HG03280 (cell line): ENCODE data around the gene CHN1.

Experiments used
- ATAC-seq: cut with Tn5 transposase; IDR thresholded peaks from one replicate; pipeline ENCODE4 v1.9.1; 2021; ENCODE audit warnings: mild to moderate bottlenecking, moderate library complexity; ENCODE audit not compliant: unreplicated experiment

Gene CHN1

DNA sequence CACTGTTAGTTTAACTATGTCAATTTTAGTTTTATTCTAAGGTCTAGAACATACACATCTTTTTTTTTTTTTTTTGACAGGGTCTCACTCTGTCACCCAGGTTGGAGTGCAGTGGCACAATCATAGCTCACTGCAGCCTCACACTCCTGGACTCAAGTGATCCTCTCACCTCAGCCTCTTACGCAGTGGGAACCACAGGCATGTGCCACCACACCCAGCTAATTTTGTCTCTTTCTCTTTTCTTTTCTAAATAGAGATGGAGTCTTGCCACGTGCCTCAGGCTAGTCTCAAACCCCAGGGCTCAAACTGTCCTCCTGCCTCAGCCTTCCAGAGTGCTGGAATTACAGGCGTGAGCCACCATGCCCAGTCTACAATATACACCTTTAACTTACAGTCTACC, 171.4 kb downstream of the CHN1 start:
- ATAC-seq, result no peak

DNA sequence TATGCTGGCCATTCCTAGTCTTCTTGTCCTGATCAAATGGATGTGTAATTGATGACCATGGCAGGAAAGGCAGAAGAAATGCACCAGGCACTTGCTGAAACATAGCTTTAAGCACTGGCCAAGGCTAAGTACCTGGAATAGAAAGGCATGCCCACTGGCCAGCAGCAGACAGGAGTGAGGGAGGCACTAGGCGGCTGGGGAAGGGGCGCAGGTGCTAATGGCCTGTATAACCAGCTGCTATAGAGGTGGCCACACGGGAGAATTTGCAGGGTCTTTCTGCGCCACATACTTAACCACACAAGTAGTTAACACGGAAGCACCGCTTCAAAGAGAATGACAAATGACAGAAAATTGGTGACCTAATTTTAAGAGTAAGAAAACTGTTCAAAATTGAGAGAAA, 174.6 kb downstream of the CHN1 start:
- ATAC-seq, result no peak

DNA sequence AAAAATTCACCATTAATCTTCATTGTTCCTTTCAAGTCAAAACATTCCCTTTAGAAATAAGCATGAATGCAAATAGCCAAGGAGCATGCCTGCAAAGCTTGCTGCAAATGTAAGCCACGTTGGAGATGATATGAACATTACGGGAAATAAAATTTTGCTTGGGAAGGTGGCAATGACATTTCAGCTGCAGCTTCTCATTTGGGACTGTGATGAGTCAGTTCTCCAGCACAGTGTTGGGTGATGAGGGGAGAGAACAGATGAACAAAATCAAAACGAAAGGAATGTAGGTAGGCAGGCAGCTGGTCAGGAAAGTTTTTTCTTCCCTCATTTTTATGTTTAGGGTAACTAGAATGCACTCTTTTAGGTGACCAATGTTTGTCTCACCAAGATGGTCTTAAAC, 175.6 kb downstream of the CHN1 start:
- ATAC-seq, result no peak

DNA sequence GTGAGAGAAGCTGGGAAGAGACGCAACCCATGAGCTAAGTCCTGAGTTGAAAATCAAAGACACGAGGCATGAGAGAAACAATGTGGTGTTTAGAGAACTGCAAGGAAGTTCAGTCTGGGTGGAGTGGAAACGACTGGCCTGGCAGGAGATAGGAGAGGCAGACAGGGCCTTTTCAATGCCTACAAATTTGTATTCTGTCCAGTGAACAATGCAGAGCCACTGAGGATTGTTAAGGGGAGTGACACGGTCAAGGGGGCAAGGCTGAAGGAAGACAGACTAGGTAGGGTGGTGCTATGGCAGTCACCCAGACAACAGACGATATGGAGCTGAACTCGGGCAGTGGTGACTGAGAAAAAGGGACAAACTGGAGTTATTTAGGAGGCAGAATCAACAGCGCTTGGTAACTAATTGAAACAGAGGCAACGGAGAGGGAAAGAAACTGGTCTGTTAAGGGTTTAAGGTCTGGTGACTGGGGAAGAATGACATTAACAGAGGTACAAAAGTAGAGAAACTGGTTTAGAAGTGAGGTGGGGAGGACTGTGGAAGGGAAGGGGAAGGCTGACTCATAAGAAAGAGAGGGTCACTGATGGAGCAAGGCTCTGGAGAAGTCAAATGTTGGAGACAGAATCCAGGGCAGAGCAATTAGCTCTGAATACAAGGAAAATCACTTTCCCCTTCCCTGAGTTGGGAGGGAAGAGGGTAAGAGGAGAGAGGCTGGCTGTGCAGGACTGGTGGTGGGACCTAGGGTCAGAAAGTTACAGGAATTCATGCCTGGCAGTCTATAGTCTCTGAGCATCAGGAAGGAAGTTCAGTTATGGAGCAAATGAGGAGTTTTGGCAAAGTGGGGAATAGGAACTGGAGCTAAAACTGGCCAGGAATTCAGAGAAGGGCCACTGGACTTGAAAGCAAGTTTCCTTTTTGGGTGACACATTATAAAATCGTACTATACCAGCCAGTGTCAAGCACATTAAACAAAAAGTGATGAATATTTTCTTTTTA, 177.5 kb downstream of the CHN1 start:
- ATAC-seq, result no peak

DNA sequence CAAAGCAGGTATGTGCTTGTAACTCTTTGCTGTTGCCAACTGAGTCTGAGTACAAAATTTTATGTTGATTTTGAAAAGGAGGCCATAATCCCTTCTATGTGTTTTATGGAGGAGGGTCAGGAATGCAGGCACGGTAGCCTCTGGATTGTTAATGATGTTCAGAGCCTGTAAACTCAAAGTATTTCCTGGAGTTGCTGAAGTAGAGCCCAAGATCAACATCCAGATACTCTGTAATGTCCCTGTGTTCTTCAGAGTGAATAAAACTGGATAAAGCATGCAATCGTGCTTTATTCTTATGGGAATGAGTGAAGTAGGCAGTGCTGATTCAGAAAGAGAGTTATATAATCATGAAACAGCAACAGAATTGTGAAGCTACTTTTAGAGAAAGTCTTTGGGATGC, 179.1 kb downstream of the CHN1 start:
- no peak for ATAC-seq

DNA sequence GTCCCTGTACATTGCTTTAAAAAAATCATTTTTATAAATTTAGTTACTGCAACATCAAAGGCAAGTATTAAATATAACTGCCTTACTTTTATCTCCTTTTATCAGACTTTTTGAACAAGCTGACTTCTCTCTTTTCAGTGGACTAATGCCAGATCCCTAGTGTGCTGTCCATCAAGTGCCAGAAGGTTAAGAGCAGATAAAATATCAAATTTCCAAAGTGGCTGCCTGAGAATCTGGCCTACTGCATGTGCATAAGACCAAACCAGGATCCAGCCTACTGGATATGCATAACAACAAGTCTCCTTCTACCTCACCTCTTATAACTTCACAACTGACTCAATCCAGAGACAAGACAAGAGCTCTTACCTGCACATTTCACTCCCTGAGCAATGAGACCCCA, 181.1 kb downstream of the CHN1 start:
- no peak for ATAC-seq

DNA sequence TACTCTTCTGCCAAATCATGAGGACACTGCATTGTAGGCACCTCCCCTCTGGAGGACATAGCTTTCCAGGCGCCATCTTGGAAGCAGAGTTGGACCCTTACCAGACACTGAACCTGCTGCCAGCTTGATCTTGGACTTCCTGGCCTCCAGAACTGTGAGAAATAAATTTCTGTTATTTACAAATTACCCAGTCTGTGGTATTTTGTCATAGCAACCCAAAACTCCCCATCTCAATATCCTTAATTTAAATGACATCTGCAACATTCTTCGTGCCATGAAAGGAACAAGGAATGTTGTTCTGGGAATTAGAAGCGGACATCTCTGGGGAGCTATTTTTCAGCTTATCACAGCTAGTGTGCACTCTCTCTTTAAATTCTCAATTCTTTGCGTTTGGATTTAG, 183.6 kb downstream of the CHN1 start:
- no peak for ATAC-seq

DNA sequence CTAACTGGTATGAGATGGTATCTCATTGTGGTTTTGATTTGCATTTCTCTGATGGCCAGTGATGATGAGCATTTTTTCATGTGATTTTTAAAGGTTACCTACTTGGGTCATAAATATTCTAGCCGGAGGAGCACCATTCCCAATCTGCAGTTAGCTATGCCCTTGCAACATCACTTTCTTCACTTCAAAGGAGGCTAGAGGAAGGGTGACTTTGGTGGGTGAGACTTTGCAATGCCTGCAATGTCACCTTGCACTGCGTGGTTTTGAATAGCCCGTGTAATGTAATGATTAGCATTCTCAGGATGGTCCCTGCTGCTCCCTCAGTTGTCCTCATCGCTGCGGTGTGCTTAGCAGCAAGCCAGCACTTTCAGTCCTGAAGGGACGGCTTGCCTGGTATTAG, 184.8 kb downstream of the CHN1 start:
- no peak for ATAC-seq

DNA sequence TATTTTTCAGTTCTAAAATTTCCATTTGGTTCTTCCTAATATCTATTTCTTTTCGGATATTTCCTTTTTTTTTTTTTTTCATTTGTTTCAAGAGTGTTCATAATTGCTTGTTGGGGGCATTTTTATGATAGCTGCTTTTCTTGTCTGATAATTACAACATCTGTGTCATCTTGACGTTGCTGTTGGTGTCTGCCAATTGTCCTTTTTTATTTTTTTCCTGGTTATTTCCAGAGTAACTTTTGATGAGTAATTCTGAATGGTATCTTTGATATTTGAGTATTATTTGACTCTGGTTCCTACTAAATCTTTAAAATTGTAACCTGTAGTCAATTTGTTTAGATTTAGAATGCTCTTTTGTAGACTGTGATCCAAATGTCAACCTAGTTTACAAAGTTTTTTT, 189.7 kb downstream of the CHN1 start:
- no peak for ATAC-seq

DNA sequence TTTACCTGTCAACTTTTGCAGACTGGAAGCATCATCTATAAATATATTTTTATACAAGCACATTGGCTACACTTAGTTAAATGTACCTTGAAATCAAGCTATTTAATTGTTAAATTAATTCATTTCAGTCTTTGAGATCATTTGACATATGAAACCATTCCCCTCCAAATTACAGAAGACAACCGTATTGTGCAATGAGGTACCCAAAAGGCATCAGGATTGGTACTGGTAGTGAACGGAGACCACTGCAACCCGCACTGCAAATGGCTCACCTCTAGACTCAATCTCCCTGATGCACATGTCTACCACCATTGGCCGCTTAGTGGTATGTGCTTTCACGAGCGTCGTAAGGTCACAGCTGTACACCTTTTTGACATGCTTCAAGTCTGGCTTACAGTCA, 193.1 kb downstream of the CHN1 start:
- ATAC-seq, result no peak

DNA sequence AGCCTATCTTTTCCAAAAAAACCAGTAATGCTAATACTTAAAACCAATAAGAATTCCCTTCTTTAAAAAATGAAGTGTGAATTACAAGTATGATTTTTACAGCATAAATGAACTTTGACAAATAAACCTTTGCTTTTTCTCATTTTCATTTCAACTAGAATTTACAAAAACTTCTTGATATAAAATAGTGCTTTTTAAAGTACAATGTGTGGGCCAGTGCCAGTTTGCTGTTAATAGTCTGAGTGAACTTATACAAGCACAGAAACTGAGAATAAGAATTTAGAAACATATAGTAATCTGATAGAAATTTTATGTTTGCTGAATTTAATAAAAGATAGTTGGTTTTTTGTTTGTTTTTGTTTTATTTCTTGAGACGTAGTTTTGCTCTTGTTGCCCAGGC, 197.2 kb downstream of the CHN1 start:
- no peak for ATAC-seq

DNA sequence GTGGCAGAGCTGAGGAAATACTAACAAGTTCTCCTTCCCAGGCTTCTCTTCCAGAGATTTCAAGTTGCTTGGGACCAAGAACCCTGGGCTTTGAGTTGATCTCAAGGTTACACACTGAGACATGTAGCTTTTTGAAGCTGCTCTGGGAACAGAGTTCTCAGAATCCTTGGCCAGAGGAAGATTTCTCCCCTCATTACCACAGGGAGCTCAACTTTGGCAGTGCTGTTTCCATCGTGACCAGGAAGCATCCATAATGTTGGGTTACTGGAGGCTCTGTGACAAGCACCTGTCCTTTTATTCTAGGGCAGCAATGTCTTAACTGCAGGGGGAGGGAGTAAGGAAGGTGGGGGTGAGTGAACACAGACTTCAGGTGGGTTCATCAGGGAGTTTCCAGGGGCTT, 199.4 kb downstream of the CHN1 start:
- no peak for ATAC-seq

DNA sequence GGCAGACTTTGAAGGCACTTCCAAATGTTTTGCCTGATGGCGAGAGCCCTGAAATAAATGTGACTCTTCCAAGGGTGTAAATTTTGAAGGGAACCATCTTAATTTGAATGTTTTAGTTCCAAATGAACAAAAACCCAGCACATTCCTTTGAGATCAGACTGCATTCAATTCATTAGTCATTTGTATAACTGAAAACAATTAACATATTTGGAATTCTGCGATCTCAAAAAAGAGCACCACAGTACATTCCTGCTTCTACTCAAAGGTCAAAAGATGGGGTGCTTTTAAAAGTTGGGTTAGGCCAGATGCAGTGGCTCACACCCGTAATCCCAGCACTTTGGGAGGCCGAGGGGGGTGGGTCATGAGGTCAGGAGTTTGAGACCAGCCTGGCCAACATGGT, 202.7 kb downstream of the CHN1 start:
- no peak for ATAC-seq

DNA sequence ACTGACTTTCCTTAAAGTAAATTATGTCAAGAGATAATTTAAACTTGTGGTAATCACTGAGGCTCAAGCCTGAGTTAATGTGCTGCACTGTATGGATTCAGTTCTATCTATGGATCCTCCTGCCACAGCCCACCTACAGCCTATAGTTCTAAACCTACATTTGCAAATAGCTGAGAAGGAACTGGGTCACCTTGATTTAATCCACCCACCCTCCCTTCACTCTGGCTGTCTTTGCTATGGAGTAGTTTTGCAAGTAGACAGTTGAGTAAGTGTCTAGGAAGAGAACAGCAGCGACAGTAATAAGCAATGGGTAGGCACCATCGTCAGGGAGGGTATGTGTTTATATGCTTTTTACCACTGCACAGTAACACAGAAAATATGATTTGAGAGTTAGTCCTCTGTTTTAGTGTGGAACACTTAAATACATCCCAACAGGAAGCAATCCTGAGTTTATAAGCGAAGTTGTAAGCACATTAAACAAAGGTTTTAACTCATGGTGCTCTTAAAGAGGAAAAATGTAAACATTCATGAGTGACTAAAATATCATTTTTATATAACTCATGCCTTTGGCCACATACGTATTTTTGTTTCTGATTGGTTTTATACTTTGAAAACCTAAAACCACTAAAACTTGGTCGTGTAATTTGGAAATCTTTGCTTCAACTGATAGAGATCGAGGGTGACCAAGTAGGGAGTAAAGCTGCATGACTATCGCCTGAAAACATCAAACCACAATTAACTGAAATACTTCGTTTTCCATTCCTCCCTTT, 204.6 kb downstream of the CHN1 start:
- ATAC-seq, result no peak

DNA sequence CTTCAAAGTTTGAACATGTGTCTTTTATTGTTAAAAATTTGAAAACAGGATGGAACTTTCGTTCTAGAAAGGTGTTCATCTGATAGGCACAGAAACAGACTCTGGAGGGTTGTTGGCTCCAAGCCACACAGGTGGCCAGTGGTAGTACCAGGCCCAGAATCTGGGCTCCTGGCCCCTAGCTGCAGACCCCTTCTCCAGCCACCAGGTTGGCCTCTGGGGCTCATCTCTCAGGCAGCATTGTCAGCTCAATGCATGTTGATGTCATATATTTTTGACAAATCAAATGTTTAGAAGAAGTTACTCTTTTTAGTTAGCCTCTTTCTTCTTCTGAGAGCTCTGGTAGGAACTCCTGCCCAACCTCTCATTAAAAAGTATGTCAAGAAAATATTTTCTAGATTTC, 206.4 kb downstream of the CHN1 start:
- no peak for ATAC-seq

DNA sequence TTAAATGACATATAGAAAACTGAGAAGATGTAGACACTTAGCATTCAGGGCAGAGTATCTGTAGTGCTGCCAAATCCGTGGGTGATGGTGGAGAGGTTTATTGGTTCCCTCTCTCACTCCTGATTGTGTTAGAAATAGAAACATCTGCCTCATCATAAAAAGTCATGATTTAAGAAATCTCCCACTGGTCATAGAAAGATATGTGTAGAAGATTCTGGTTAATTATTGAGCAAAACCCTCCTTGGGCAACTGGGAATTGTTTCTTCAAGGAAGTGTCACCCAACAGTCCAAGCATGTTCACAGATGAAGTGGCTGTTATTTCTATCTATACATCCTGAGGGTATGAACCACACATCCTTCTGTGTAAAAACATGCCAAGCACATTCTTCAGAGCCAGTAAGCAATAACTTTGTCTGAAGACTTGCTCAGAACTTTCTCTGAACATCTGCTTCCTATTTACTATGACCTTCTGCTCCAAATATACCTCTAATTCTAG, 207.4 kb downstream of the CHN1 start:
- no peak for ATAC-seq

DNA sequence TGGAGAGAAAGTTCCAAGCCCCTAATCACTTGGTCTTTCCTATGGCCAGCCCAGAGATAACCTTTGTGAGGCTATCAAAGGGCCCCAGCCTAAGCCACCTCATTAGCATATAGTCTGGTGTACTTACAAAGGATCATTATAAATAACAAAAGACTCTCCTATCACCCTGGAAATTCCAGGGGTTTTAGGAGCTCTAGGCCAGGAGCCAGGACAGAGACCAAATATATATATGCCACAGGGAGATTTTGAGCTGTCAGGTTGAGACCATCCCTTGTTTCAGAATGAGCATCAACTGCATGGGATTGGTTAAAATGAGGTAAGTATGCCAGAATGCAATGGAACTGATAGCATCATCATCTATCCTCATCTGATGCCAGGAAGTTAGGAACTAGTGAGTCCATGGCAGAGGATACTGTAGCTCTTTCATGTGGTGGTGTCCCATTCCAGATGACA, 208.8 kb downstream of the CHN1 start:
- no peak for ATAC-seq

DNA sequence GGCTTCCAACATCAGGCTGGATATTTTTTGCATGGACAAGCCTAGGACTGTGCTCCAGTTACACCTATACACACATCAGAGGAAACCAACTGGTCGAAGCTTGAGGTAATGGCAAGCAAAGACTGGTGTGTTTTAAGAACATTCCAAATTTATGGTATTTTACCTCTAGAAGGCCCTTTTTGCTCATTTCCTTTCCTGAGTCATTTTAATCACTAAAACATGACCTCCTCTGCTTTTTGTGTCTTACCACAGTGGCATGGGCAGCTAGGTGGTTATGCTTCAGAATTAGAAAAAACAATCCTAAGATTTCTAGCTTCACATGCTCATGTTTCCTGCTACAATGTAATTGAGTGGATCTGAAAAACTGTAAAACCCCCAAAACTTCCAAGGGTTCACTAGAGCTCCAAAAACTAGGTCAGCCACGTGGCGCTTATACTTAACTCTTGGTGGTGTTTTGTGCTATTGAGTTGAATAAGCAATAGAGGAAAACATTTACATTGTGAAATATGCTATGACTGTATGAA, 210.3 kb downstream of the CHN1 start:
- no peak for ATAC-seq

DNA sequence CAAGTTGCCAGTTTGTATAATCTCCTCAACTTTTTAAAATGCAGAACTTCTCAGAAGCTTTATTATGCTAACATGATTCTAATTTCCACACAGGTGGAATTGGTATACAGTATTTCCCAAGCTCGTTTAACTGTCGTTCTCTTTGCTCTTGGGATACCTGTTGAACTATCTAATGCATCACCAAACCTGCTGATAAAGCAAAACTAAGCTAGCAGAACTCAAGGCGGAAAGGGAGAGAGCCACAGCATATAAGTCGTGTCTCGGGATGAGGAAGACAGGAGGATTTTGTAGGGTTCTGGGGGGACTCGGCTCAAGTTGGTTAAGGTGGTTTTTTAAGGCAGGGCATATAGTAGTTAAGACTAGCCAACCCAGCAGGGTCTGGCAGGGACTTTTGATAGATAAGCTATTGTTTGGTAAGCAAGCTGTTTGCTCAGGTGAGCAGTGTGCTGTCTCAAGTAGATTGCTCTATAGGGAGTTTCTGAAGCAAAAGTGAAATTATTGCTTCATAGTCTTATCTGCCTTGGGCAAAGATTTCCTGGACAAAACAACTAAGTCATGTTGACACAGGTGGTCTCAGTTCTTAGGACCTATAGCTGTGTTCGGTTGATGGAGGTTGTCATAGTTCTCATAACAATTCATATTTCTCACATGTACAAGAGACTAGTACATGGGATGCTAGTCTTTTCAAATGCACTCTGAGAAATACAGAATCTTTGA, 212.7 kb downstream of the CHN1 start:
- ATAC-seq, result no peak

DNA sequence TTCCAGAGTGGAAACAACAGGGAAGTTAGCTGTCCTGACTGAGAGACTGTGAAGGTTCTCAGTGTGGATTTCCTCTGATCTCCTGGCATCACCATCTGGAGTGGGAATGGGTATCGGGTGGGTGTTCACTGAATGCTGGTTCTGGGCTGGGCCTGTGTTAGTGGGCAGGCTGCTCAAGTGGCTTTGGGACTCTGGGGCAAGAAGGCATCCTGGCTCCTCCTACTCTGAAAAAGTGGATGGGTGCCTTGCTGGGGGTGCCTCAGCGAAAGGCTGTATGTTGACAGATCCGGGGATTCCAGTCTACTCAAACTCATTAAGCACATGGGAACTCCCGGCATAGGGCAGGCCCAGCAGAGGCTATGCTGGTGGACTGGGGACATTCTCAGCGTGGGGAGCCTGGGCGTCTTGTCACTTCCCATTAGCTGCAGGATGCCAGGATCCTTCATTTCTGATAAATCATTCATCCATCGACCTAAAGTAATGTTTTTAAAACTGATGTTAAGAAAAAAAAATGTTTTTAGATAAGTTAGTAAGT, 213.4 kb downstream of the CHN1 start:
- no peak for ATAC-seq

DNA sequence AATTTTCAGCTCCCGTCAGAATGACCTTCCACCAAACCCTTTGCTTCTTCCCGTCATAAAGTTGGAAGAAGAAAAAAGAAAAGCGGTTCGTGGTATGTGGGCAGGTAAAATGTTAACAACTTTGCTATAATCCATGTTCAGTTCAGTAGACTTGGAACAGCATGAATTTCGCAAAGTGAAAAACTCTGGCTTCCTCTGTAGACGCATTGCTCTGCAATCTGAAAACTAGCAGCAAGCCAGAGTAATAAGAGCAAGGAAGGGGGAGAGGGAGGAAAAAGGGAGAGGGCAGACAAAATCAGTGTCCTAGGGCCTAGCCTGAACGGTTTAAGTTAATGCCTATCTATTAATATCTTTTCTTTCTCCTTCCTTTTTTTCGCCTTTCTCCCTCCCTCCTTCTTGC, 214.2 kb downstream of the CHN1 start:
- no peak for ATAC-seq
